Neural progenitor cell (in vitro differentiated cells): Measurements from ENCODE around the gene CACNA1D.

Experiments
- CTCF ChIP-seq: fragments of 200-600 bp; sonication (generic); IDR thresholded peaks from 2 replicates; pipeline ENCODE4 v1.5.1; 2017; ENCODE audit warnings: antibody characterized with exemption, mild to moderate bottlenecking
- EZH2 ChIP-seq: fragments of 200-600 bp; sonication (generic); IDR thresholded peaks from 2 replicates; pipeline ENCODE4 v1.6.1; 2017; ENCODE audit warnings: antibody characterized with exemption, mild to moderate bottlenecking, moderate library complexity

DNA sequence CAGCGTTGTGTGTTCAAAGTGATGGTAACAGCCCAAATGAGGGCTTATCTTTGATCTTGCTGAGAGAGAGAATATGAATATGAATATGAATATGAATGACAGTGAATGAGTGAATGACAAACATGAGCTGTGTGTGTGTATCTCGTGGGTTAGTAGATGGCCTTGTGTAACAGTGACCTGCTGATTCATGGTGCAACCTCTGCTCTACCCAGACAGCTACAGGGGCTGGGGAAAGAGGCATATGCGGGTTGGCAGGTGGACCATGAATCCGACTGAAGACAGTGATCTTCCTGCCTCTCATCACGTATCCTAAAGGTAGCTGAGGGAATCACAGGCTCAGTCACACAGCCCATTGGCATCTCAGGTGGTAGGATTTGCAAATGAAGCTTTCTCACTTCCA lies 293.6 kb downstream of the CACNA1D start:
- TF ChIP-seq EZH2 (no peak), CTCF (no peak)
